IMR-90 (cell line): ENCODE data around the gene MICU1.

Experiments used
- POLR2A ChIP-seq: IDR thresholded peaks from 2 replicates; pipeline ENCODE4 v1.6.1; 2012; ENCODE audit warnings: mild to moderate bottlenecking, low read depth, low read length
- TF ChIP-seq, protein P1 (sequence below): conservative IDR thresholded peaks from 2 replicates; pipeline ENCODE4 v1.5.1; 2012; ENCODE audit warnings: mild to moderate bottlenecking, low read depth, low read length, improper control_type of control experiment

DNA sequence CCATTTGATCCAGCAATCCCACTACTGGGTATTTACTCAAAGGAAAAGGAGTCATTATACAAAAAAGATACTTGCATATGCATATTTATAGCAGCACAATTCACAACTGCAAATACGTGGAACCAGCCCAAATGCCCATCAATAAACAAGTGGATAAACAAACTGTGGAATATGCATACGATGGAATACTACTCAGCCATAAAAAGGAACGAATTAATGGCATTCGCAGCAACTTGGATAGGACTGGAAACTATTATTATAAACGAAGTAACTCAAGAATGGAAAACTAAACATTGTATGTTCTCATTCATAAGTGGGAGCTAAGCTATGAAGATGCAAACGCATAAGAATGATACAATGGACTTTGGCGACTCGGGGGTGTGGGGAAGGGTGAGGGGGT lies 108.6 kb downstream of the MICU1 start:
- TF ChIP-seq, protein P1, sequence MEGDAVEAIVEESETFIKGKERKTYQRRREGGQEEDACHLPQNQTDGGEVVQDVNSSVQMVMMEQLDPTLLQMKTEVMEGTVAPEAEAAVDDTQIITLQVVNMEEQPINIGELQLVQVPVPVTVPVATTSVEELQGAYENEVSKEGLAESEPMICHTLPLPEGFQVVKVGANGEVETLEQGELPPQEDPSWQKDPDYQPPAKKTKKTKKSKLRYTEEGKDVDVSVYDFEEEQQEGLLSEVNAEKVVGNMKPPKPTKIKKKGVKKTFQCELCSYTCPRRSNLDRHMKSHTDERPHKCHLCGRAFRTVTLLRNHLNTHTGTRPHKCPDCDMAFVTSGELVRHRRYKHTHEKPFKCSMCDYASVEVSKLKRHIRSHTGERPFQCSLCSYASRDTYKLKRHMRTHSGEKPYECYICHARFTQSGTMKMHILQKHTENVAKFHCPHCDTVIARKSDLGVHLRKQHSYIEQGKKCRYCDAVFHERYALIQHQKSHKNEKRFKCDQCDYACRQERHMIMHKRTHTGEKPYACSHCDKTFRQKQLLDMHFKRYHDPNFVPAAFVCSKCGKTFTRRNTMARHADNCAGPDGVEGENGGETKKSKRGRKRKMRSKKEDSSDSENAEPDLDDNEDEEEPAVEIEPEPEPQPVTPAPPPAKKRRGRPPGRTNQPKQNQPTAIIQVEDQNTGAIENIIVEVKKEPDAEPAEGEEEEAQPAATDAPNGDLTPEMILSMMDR, result no peak
- TF ChIP-seq POLR2A, result no peak
